ENCODE data around the gene MED15.
"Not testable (repeated sequence)": the region's sequence is repeated elsewhere in the genome, so short reads cannot be mapped to it uniquely, and the experiment has no call there.

MED15 gene

DNA sequence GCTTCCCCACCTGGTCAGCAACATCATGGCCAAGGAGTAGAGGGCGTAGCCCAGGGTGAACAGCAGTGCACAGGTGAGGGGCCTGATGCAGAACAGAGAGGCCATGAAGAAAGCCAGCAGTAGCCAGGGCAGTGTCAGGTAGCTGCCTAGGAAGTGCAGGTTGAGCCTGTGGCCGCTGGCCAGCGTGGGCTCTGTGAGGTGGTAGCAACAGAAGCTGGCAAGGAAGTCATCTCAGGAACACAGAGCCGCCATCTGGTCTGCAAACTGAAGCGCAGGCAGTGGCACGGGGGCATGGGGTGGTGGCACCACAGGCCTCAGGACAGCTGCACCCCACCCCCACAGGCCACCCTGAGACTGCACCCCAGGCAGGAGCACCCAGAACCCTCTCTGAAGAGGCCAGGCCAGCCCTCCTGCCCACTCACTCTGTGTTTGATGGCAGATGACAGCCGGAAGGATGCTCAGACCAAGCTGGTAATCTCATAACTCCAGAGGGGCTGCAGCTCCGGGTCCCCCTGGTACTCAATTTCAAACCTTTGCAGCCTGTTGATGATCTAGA lies 95.3 kb downstream of the MED15 start:
- DNase-seq (ENCODE audit: low read depth): no peak

DNA sequence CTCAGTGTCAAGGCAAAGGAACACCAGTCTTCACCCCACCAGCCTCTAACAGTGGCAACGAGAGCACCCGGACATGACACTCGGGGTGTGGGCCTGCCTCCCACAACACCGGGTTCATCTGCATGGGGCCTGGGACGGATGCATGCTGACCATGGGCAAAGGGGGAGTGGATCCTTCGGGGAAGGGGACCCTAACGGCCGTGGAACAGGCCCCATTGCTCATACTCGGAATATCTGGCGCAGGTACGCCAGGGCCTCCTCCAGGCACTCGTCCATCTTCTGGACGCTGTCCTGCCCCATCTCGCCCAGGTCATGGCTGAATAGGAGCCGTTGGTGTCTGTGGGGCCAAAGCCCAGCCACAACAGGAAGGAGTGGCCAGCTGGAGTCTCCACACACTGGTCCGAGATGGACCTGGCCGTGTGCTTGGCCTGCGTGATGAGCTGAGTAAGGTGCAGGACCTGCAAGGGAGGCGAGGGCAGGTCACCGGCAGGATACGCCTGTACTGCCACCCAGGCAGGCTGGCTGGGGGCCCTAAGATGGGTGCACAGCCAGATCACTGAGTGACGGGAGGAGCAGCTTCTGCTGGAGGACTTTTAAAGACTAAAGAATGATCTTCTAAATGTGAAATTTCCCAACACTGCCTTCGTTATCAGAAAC lies 96.8 kb downstream of the MED15 start:
- no peak for DNase-seq (ENCODE audit: low read depth)

DNA sequence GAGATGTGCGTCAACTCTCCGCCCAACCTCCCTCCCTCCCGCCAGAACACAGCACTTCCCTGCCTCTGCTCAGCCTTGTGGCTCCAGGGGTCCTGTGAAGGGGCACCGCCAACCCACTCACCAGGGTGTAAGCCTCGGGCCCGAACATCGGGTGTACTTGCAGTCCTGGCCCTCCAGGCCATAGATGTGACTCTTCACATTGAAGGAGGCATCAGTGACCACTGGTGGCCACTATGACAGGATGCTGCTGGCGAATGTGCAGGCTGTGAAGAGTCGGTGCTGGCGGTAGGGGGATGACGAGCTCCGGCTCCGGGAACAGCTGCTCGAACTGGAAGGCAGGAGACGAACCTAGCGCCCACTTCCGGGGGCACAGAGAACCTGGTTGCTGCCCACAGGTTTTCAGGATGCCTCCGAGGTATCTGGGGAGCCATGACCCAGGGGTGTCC lies 97.4 kb downstream of the MED15 start:
- DNase-seq (ENCODE audit: low read depth): no peak

DNA sequence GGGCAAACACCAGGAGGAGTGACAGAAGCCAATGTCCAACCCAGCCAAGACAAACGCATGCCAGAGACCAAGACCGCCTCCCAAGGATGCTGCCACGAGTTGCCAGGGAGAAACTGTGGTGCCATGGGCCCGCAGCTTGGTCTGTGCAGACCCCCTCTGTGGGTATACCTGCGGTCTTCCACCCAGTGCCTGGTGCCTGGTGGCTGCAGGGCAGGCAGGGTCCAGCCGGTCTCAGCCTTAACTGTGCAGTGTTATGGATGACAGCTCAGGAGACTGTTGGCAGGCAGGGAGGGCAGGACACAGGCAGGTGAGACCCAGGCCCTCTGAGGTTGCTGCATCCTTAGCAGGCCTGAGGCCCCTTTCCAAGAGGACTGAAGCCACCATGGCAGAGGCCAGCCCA lies 97.9 kb downstream of the MED15 start:
- DNase-seq (ENCODE audit: low read depth): no peak

DNA sequence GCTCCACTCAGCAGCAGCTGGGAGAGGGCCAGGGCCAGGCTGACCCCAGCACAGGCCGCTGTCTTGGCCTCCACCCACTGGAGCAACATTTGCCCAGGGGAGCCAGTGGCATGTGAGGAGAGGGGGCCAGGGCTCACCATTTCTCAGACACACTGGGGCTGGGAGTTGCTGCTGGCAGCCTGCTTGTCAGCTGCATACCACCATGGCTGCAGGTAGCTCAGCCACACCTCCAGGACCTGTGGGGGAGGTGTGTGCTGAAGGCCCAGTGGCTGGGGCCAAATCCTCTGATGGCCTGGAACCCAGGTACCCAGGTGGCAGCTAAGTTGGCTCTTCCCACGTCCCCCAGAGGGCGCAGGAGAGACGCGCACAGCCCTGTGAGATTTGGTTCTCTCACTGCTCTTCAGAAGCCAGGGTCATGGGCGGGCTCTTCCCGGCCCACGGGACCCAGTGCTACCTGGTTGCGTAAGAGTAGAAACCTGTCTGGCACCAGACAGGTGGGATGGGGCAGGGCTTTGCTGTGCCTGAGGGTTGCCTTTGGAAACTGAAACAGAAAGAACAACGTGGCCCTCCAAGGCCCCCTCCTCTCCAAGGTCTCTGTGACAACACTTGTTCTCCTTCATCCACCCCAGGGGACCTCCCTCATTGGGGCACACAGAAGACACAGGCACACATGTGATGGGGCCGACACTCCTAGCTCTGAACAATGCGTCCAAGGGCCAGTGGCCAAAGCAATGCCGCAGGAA lies 98.8 kb downstream of the MED15 start:
- DNase-seq (ENCODE audit: low read depth): peak; percentile 24

DNA sequence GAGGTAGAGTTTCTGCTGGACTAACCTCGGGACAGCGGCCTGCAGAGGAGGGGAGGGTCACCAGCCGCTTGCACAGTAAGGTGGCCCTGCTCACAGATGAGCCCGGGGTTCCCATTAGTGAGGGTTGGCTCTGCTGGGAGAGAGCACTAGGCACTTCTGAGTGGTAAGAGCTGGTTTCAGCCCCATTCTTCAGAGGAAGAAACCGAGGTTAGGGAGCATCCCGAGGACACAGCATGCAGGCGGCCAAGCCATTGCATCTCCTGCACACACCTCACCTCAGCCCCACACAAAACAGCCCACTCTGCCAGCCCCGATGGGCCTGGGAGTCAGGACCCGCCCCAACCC lies 99.3 kb downstream of the MED15 start:
- no peak for DNase-seq (ENCODE audit: low read depth)

DNA sequence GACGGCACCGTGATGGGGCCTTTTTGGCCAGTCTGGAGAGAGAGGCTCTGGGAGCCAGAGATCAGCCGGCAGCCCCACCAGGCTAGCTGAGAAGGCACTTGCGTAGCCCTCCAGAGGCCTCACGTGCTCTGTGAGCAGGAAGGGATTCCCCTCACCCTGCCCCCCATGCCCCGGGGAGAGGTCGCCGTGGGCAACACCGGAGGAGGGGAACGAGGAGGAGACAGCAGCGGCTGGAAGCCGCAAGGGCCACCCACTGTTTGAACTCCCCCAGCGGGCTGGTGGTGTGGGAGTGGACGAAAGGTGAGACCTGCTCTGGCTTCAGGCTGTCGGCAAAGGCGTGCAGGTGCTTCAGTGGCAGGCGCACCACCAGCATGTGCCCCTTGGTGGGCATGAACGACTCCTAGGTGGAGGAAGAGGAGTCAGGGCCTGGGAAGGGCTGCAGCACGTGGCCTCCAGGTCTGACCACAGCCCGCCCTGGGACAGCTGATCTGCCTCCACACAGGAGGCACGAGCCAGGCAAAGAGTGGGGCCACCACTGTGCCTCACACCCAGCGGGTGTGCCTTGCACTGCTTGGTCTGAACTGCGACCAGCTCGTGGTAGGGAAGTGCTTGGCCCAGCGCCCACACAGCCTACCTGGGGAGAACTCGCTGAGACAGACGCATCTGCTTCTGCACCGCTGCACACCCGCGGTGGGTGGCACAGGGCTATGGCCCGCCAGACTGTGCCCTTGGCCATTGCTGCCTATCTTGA lies 99.9 kb downstream of the MED15 start:
- no peak for DNase-seq (ENCODE audit: low read depth)

DNA sequence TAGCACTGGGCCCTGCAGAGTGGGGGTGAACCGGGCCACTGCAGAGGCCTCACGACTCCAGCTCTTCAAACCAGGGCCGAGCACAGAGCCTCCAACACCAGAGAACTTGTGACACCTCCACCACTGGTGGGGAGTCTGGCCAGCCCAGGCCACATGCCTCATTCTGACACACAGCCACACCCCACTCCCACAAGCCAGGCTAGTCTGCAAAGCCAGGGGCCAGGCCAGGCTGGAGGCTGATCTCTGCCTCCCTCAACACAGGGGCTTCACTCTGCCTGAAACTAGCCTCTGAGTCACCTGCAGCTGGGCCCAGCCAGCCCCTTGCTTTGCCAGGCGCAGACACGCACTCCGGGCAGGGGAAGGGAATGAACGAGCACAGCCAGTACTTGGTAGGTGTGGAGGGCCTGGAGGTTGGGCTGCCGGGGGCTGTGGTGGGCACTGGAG lies 102.9 kb downstream of the MED15 start:
- no peak for DNase-seq (ENCODE audit: low read depth)

DNA sequence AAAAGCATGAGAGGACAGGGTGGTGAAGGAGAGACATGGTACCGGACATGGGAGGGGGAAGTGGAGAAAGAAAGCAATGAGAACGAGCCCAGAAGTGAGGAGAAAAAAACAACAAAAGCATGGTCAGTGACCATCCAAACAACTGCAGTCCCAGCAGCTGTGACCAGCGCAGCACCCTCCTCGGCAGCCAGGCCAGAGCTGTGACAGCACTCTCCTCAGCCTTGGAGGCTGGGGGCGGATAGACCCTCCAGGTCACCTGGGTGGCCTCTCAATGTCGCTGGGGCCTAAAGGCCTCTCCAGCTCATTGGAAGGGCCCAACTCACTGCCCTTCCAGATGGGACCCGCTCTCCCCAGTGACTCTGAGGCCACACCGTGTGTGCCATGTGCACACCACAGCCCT lies 103.3 kb downstream of the MED15 start:
- DNase-seq (ENCODE audit: low read depth): no peak

DNA sequence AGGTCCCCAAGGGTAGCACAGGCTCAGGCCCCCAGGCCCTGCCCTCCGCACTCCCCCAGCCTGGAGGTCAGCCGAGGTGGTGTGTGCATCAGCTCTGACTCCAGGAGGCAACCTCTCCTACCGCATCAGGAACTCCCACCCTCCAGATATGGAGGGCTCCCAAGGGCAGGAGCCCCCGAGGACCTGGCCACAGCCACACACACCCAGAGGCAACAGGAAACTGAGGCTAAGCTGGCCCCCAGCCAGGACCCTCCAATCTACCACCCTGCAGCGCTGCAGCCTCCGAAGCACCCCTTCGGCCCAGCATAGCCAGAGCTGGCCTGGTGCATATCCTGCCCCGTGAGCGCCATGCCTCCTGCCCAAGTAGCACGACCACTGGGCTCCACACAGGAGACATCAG lies 104.0 kb downstream of the MED15 start:
- DNase-seq (ENCODE audit: low read depth): no peak

DNA sequence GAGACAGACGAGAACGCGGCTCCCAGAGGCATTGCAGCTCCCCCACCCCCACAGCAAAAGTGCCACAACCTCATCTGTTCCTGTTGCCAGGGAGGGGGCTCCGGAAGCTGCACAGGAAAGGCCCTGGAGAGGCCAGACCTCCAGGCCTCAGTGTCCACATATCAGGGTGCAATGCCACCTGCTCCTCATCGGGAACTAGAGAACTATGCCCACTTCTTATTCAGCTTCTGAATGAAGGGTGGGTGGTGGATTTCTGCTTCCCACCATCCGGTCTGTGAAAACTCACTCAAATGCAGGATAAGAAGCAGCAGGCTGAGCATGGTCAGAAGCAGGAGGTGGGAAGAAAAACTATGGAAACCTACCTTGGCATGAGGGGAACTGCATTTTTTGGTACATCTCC lies 105.9 kb downstream of the MED15 start:
- DNase-seq (ENCODE audit: low read depth): no peak

DNA sequence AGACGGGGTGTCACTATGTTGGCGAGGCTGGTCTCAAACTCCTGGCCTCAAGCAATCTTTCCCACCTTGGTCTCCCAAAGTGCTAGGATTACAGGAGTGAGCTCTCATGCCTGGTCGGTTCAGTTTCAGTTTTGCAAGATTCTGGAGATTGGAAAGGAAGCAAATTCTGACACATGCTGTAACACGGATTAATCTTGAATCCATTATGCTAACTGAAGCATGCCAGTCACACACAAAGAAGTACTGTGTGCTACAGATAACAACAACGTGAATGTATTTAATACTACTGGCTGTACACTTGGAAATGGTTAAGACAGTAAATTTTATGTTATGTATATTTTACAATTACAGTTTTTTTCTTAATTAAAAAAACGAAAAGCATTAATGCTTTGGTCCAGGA lies 107.6 kb downstream of the MED15 start:
- no peak for DNase-seq (ENCODE audit: low read depth)

DNA sequence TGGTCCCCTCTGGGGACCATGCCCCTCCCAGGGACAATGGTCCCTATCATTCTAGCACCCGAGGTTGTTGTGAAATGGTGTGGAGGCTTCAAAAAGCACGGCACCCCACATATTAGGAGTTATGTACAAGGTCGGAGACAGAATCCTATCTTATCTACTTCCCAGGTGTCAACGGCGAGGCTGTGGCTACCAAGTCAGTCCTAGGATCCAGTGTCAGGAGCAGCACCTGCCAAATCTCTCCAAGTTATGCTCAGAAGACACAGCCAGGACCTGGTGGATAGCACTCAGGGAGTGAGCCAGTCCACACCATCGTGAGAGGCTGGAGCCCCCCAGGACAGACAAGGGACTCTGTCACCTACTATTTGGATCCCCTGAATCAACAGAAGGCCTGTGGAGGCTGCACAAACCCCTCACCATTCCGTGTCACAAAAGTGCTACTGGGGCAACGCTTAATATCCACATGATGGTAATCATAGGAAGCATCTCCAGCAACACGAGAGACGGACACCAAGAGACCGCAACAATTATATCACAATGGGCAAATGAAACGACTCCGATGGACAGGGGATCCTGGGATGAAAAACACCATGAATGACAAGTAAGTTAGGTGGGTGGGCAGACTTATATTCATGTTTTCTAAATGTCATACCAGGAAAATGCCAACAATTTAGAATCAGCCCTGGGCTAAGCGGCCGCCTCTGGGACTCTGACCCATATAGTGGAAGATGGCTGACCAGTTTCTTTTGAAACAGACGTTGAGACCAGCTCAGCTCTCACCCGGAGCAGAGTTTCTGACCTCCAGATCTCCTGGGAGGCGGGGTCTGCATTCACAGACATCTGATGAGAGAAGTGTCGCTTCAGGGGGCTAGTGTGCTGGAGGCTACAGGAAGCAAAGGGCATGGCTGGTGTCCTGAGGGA lies 108.4 kb downstream of the MED15 start:
- no peak for DNase-seq (ENCODE audit: low read depth)

DNA sequence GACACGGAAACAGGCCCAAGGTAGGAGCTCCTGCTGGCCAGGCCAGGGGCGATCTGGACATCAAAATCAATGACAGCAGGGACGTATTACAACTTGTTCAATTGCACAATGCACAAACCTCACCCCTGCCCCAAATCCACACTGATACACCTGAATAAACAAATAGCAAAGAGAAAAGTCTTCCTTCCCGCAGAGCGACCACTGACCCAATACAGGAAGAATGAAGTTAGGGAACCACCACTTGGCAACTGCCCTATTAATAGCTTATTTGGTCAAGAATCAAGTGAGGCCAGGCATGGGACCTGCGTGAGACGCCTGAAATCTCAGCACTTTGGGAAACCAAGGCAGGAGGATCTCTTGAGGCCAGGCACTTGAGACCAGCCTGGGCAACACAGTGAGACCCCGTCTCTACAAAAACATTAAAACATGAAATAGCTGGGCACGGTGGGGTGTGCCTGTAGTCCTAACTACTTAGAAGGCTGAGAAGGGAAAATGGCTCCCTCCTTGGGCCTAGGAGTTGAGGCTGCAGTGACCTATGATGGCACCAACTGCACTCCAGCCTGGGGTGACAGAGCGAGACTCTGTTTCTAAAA lies 109.1 kb downstream of the MED15 start:
- no peak for DNase-seq (ENCODE audit: low read depth)

DNA sequence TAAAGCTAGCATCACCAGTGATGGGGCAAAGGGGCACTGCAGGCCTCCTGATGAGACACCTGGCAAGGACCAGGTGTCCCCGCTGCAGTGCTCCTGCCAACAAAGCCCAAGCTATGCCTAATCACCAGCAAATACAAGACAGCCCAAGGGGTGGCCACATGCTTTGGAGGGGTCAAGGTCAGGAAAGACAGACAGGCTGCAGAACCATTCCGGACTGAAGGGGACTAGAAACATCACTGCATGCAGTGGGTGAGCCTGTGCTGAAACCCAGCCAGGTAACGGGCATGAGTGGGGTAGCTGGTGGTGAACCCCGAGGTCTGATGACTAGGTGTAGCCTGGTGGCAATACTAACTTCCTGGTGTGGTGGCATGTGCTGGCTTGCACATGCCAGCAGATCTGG lies 111.1 kb downstream of the MED15 start:
- no peak for DNase-seq (ENCODE audit: low read depth)

DNA sequence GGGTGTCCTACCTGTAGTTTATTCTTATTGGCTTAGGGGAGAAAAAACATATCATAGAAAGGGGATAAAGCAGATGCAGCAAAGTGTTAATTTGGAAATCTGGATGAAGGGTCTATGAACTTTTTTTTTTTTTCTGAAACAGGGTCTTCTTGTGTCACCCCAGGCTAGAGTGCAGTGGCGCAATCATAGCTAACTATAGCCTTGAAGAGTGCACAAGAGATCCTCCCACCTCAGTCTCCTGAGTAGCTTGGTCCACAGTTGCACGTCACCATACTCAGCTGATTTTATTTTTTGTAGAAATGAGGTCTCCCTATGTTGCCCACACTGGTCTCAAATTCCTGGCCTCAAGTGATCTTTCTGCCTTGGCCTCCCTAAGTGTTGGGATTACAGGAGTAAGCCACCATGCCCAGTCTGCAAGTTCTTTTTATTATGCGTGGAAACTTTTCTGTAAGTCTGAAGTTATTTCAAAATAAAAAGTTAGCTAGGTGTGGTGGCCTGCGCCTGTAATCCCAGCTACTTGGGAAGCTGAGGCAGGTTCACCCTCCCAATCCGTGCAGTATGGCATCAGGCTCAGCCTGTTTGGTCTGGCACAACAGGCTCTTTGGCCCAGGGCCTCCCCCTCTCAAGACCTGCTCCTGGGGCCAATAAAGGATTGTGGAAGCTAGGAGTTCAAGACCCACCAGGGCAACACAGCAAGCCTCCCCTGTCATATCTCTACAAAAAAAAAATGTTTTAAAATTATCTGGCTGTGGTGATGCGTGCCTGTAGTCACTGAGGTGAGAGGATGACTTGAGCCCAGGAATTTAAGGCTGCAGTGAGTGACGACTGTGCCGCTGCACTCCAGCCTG lies 111.9 kb downstream of the MED15 start:
- no peak for DNase-seq (ENCODE audit: low read depth)

DNA sequence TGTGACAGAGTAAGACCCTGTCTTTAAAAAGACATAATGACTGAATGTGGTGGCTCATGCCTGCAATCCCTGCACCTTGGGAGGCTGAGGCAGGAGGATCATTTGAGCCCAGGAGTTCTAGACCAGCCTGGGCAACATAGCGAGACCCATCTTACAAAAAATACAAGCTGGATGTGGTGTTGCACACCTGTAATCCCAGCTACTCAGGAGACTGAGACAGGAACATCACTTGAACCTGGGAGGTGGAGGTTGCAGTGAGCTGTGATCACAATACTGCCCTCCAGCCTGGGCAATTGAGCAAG lies 112.4 kb downstream of the MED15 start:
- not testable (repeated sequence) for DNase-seq (ENCODE audit: low read depth)

DNA sequence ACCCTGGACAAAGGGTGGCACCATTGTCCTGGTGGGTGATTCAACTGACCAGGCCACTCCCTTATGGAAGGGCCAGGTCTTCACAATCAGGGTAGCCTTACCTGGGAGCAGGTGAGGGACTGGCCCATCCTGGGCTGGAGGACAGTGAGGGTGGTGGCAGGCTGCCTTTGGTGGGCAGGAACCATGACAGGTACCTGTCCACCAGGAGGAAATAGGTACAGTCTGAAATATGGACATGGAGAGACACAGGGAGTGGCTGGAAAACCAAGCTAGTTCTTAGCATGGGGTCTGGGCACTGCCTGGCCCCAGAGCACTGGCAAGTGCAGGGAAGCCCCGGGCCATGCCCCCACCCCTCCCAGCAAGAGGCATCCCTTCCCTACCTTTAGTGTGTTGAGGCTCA lies 113.8 kb downstream of the MED15 start:
- DNase-seq (ENCODE audit: low read depth): no peak

DNA sequence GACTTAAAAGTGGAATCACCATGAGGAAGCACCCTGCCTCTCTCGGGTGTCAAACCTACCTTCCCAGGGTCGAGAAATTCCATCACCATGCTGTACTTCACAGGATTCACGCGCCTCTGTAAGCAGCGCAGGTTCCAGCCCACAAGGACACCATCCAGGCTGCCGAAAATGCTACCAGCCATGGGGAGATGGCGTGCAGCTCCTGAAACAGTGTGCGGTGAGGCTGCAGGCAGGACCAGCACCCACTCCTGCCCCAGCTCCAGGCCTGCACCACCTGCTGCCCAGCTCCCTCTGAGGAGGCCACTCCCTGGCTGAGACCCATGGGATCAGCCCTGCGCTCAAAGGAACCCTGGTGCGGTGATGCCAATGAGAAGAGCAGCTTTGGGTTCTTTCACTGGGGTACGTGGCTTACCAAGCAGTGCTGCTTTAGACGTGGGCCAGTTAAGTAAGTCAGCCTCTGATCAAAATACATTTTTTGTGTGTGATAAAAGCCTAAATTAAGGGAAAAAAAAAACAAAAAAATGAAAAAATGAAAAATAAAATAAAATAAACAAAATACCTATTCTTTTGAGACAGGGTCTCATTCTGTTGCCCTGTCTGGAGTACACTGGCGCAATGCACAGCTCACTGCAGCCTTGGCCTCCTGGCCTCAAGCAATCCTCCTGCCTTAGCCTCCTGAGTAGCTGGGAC lies 115.4 kb downstream of the MED15 start:
- DNase-seq (ENCODE audit: low read depth): no peak

DNA sequence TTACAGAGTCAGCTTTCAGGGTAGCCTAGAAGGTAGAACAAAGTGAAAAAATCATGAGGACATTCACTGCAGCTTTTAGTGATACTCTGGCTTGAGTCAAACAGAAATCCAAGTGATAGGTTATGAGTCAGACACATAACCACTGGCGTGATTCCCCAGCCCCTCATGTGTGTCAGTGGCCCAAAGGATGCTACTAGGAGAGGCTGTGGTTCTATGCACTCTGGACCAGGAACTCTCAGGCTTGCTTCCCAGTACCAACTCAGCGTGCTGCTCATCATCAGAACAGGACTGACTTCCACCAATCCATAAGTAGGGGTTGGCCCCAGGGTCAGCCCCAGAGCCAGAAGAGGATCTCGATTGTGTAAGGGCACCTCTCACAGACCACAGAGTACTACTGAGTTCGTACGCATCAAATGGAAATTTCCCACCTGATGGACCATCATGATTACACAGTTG lies 116.8 kb downstream of the MED15 start:
- no peak for DNase-seq (ENCODE audit: low read depth)

All from stimulated activated CD8-positive, alpha-beta memory T cell treated with anti-CD3 and anti-CD28 coated beads, Interleukin-15, amount 100 ng/mL, for 24 hours (primary cell).